WI38 (cell line): ENCODE measurements around the gene STYXL1.

ENCODE experiments used
- H3K4me3 ChIP-seq: 2 replicates; pipeline ENCODE4 v1.5.1; 2011; ENCODE audit warnings: low read depth, mild to moderate bottlenecking, control low read depth, low read length
- TF ChIP-seq, protein P1 (sequence below): IDR thresholded peaks from 2 replicates; pipeline ENCODE4 v1.5.1; 2012; ENCODE audit warnings: low read depth, mild to moderate bottlenecking, control low read depth, low read length

STYXL1 gene

DNA sequence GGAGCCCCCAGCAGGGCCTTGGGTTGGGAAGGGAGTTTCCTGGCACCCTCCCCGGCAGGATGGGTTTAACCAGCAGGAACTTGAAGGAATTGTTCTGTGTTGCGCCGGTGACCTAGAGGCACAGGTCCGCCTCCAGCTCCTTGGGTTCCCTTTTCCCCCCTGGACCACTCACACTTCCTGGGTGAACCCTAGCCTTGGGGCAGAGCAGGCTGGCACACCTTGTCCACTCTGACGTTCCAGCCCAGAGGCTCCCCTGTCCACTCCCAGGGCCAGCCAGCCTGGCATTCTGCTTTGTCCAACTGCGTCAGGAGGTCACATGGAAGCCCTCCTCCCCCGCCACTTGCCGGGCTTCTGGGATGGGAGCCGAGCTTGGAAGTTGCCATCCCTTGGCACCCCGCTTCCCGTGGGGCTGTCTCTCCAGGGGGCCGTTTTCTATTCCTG, 79.2 kb downstream of the STYXL1 start:
- TF ChIP-seq, protein P1, sequence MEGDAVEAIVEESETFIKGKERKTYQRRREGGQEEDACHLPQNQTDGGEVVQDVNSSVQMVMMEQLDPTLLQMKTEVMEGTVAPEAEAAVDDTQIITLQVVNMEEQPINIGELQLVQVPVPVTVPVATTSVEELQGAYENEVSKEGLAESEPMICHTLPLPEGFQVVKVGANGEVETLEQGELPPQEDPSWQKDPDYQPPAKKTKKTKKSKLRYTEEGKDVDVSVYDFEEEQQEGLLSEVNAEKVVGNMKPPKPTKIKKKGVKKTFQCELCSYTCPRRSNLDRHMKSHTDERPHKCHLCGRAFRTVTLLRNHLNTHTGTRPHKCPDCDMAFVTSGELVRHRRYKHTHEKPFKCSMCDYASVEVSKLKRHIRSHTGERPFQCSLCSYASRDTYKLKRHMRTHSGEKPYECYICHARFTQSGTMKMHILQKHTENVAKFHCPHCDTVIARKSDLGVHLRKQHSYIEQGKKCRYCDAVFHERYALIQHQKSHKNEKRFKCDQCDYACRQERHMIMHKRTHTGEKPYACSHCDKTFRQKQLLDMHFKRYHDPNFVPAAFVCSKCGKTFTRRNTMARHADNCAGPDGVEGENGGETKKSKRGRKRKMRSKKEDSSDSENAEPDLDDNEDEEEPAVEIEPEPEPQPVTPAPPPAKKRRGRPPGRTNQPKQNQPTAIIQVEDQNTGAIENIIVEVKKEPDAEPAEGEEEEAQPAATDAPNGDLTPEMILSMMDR: no peak

GRCh38 chr7:75968012-75968411, 79.8 kb downstream of the STYXL1 start:
- TF ChIP-seq, protein P1: no peak
- no peak overlapping the region for H3K4me3 ChIP-seq

More for the DNA sequence above, 79.2 kb downstream of the STYXL1 start:
- H3K4me3 ChIP-seq: no peak overlapping the region

DNA sequence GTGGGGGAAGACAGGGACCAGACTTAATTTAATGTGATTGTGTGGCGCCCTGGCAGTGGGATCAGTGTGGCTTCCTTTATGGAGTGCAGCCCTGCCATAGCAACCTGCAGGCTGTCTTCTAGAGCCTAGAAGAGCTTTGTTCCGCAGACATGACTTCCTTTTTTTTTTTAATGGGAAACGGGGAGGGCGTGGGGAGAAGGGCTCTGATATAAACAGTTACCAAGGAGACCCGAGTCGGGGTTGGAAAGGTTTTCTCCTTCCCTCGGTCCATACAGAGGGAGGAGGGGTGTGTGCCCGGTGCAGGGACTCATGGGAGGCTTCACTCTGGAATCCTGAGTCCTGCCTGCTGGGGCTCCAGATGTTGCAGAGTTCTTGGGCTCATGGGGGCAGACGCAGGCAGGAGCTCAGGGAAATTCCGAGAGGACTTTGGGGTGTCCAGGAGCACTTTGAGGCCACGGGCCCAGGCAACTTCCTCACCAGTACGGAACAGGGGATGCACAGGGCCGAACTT, 80.3 kb downstream of the STYXL1 start:
- TF ChIP-seq, protein P1: no peak

DNA sequence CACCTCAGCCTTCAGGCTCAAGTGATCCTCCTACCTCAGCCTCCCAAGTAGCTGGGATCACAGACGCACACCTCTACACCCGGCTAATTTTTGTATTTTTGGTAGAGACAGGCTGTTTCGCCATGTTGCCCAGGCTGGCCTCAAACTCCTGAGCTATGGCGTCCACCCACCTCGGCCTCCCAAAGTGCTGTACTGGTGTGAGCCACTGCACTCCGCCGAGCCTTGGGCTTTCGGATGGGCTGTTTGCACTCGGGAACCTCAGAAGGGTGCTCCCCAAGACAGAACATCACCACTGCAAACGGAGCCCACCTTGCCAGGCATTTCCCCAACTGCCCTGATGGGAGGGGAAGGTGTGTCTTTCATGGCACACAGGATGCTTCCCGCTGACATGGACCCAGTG, 80.7 kb downstream of the STYXL1 start:
- TF ChIP-seq, protein P1: no peak
- no peak overlapping the region for H3K4me3 ChIP-seq

More for the DNA sequence above, 80.3 kb downstream of the STYXL1 start:
- no peak overlapping the region for H3K4me3 ChIP-seq

- H3K4me3 ChIP-seq: no peak overlapping the region
- TF ChIP-seq, protein P1: no peak
Observed at GRCh38 chr7:75966190-75966961, 81.4 kb downstream of the STYXL1 start.

- TF ChIP-seq, protein P1: no peak
- no peak overlapping the region for H3K4me3 ChIP-seq
Observed at GRCh38 chr7:75965617-75966016, 82.2 kb downstream of the STYXL1 start.

DNA sequence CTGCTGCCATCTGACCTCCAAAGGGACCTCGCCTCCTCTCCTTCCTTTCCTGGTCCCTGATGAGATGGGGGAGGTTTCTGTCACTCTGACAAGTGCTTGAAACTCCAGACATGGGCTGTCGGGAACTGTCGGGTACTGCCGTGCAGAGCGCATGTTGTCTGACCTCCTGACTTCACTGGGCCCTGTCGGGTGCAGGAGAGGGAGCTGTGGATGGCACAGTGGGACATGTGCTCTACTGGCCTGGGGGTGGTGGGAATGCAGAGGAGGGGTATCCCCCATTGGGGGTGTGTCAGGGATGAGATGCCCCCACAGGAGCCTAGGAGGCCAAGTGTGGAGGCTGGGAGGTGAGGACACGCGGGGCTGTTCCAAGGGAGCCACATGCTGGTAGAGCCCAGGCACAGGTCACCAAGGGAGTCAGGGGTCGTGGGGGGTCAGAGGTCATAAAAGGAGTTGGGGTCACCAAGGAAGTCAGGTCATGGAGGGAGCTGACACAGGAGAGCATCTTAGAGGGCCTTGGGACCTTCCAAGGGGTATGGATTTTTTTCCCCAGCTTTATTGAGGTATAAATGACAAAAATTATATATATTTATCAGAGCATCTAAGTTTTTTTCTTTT, 84.3 kb downstream of the STYXL1 start:
- no peak overlapping the region for H3K4me3 ChIP-seq
- TF ChIP-seq, protein P1: no peak
